ENCODE results near the gene HIKESHI.
"Not testable (repeated sequence)": the region's sequence is repeated elsewhere in the genome, so short reads cannot be mapped to it uniquely, and the experiment has no call there.

Gene HIKESHI

GRCh38 chr11:86278226-86278625, 23.8 kb upstream of the HIKESHI start:
- H3K9ac ChIP-seq (ENCODE audit: insufficient read length, low read depth), result no peak overlapping the region
- H3K27me3 ChIP-seq (ENCODE audit: insufficient read depth, insufficient read length), result no peaks in the 10 kb centered on the region
- H3K9me3 ChIP-seq (ENCODE audit: insufficient read depth, low read length), result no peaks in the 10 kb centered on the region
- H3K36me3 ChIP-seq (ENCODE audit: insufficient read depth, insufficient read length, low read length), result peaks cover 43% of the 10 kb centered on the region
- no peaks in the 10 kb centered on the region for H3K4me1 ChIP-seq (ENCODE audit: insufficient read depth, insufficient read length)
- TF ChIP-seq YY1 (IDR thresholded peaks at IDR 0.05; ENCODE audit: insufficient read depth, insufficient read length) (no peak), SUZ12 (IDR thresholded peaks at IDR 0.05; ENCODE audit: extremely low read depth, insufficient read depth, insufficient read length) (no peak), ZNF274 (IDR thresholded peaks at IDR 0.05; ENCODE audit: low read depth, low read length) (no peak)
- H3K4me3 ChIP-seq (ENCODE audit: insufficient read length, low read depth), result no peak overlapping the region
- DNase-seq (ENCODE audit: low read depth, low spot score), result no peak

DNA sequence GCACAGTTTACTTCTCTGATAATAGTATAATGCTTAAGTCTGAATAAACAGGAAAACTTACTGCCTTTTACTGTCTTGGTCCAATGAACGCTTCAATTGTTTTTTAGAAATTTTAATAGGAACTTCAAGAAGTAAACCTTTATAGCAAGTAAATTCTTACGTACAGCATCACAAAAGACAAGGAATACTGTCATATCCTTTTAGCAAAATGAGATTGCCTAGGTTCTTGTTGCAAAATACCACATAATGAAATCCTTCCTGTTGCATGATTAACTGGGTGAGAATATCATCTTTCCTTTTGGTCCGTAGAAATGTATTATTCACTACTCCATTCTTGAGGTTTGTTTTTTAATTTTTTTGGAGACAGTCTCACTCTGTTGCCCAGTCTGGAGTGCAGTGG, 22.3 kb upstream of the HIKESHI start:
- TF ChIP-seq SUZ12 (IDR thresholded peaks at IDR 0.05; ENCODE audit: extremely low read depth, insufficient read depth, insufficient read length) (no peak), ZNF274 (IDR thresholded peaks at IDR 0.05; ENCODE audit: low read depth, low read length) (no peak), YY1 (IDR thresholded peaks at IDR 0.05; ENCODE audit: insufficient read depth, insufficient read length) (no peak)
- no peaks in the 10 kb centered on the region for H3K27me3 ChIP-seq (ENCODE audit: insufficient read depth, insufficient read length)
- no peak overlapping the region for H3K4me3 ChIP-seq (ENCODE audit: insufficient read length, low read depth)
- no peak for DNase-seq (ENCODE audit: low read depth, low spot score)
- no peaks in the 10 kb centered on the region for H3K9me3 ChIP-seq (ENCODE audit: insufficient read depth, low read length)
- no peaks in the 10 kb centered on the region for H3K4me1 ChIP-seq (ENCODE audit: insufficient read depth, insufficient read length)
- H3K36me3 ChIP-seq (ENCODE audit: insufficient read depth, insufficient read length, low read length), result peaks cover 45% of the 10 kb centered on the region
- no peak overlapping the region for H3K9ac ChIP-seq (ENCODE audit: insufficient read length, low read depth)

DNA sequence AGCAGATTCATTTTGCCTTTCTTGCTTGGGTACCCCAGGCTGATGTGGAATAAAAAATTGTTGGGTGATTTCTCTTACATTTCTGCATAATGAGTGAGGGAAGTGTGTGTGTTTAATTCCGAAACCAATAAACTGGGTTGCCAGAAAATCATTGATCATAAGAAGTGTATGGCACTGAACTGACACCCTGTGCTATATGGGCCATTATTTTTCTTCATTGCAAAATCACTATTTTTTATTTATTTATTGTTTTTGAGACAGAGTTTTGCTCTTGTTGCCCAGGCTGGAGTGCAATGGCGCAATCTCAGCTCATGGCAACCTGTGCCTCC, 14.6 kb upstream of the HIKESHI start:
- Histone ChIP-seq H3K9ac (ENCODE audit: insufficient read length, low read depth) (no peak overlapping the region), H3K9me3 (ENCODE audit: insufficient read depth, low read length) (no peaks in the 10 kb centered on the region), H3K27me3 (ENCODE audit: insufficient read depth, insufficient read length) (no peaks in the 10 kb centered on the region), H3K4me1 (ENCODE audit: insufficient read depth, insufficient read length) (no peaks in the 10 kb centered on the region), H3K36me3 (ENCODE audit: insufficient read depth, insufficient read length, low read length) (peaks cover 6% of the 10 kb centered on the region), H3K4me3 (ENCODE audit: insufficient read length, low read depth) (no peak overlapping the region)
- TF ChIP-seq YY1 (IDR thresholded peaks at IDR 0.05; ENCODE audit: insufficient read depth, insufficient read length) (no peak), ZNF274 (IDR thresholded peaks at IDR 0.05; ENCODE audit: low read depth, low read length) (no peak), SUZ12 (IDR thresholded peaks at IDR 0.05; ENCODE audit: extremely low read depth, insufficient read depth, insufficient read length) (no peak)
- DNase-seq (ENCODE audit: low read depth, low spot score), result no peak

DNA sequence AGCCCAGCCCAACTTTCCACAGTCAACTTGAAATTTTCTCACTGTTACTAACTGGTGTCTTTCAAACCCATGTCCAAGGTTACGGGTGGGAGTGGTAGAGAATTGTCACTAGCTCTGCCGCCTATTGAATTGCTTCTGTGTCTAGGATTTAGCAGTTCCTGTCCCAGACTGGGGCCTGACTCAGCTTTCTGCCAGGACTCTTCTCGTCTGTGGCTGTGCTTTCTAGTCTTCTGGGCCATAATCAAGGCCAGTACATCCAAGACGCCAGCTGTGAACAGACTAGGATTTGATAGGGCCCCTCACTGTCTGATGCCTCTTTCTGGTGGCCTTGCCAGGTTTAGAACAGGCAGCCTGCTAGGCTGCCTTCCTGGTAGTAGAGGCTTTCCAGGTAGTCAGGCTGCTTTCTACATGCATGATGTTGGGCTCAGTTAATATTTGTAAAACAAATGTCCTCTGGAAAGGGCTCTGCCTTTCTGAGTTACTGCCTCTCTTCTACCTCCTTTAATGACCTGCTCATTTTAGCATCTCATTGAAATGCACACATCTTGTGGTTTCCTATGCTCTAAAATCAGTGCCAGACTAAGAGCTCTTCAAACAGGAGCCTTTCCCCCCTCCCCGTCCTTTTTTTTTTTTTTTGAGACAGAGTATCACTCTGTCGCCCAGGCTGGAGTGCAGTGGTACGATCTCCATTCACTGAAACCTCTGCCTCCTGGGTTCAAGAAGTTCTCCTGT, 13.1 kb upstream of the HIKESHI start:
- H3K36me3 ChIP-seq (ENCODE audit: insufficient read depth, insufficient read length, low read length), result peaks cover 6% of the 10 kb centered on the region
- no peak overlapping the region for H3K4me3 ChIP-seq (ENCODE audit: insufficient read length, low read depth)
- no peak for DNase-seq (ENCODE audit: low read depth, low spot score)
- no peak overlapping the region for H3K9ac ChIP-seq (ENCODE audit: insufficient read length, low read depth)
- H3K4me1 ChIP-seq (ENCODE audit: insufficient read depth, insufficient read length), result no peaks in the 10 kb centered on the region
- H3K9me3 ChIP-seq (ENCODE audit: insufficient read depth, low read length), result no peaks in the 10 kb centered on the region
- no peak for TF ChIP-seq YY1 (IDR thresholded peaks at IDR 0.05; ENCODE audit: insufficient read depth, insufficient read length)
- TF ChIP-seq SUZ12 (IDR thresholded peaks at IDR 0.05; ENCODE audit: extremely low read depth, insufficient read depth, insufficient read length), result no peak
- no peak for TF ChIP-seq ZNF274 (IDR thresholded peaks at IDR 0.05; ENCODE audit: low read depth, low read length)
- no peaks in the 10 kb centered on the region for H3K27me3 ChIP-seq (ENCODE audit: insufficient read depth, insufficient read length)

- H3K4me3 ChIP-seq (ENCODE audit: insufficient read length, low read depth); H3K27me3 ChIP-seq (ENCODE audit: insufficient read depth, insufficient read length); H3K36me3 ChIP-seq (ENCODE audit: insufficient read depth, insufficient read length, low read length); H3K4me1 ChIP-seq (ENCODE audit: insufficient read depth, insufficient read length); H3K9ac ChIP-seq (ENCODE audit: insufficient read length, low read depth); H3K9me3 ChIP-seq (ENCODE audit: insufficient read depth, low read length); DNase-seq (ENCODE audit: low read depth, low spot score): not testable (repeated sequence)
Measured at GRCh38 chr11:86289508-86290280, 12.3 kb upstream of the HIKESHI start.

GRCh38 chr11:86291466-86292262, 10.4 kb upstream of the HIKESHI start:
- H3K4me1 ChIP-seq (ENCODE audit: insufficient read depth, insufficient read length), result no peaks in the 10 kb centered on the region
- no peak for TF ChIP-seq ZNF274 (IDR thresholded peaks at IDR 0.05; ENCODE audit: low read depth, low read length)
- no peak for TF ChIP-seq YY1 (IDR thresholded peaks at IDR 0.05; ENCODE audit: insufficient read depth, insufficient read length)
- TF ChIP-seq SUZ12 (IDR thresholded peaks at IDR 0.05; ENCODE audit: extremely low read depth, insufficient read depth, insufficient read length), result no peak
- no peak overlapping the region for H3K9ac ChIP-seq (ENCODE audit: insufficient read length, low read depth)
- no peaks in the 10 kb centered on the region for H3K36me3 ChIP-seq (ENCODE audit: insufficient read depth, insufficient read length, low read length)
- H3K4me3 ChIP-seq (ENCODE audit: insufficient read length, low read depth), result no peak overlapping the region
- H3K27me3 ChIP-seq (ENCODE audit: insufficient read depth, insufficient read length), result no peaks in the 10 kb centered on the region
- peak; percentile 46 for DNase-seq (ENCODE audit: low read depth, low spot score)
- no peaks in the 10 kb centered on the region for H3K9me3 ChIP-seq (ENCODE audit: insufficient read depth, low read length)

All from NT2/D1 (cell line).